Stomach (tissue), 4 donors: ENCODE data around the gene TBPL2.

Experiments used
- CTCF ChIP-seq, 7 experiments: fragments of 450-650 bp in 4 of 7; fragments of 200-600 bp in 3 of 7; sonication (generic) in 3 of 7; IDR thresholded peaks; one replicate each; pipeline ENCODE4 v1.5.1; 2016 to 2019; ENCODE audit warnings: antibody characterized with exemption in 7 of 7, control low read depth in 2 of 7, mild to moderate bottlenecking in 1 of 7
- POLR2AphosphoS5 ChIP-seq, 3 donors: sonication (generic); formaldehyde crosslinking; IDR thresholded peaks; one replicate each; pipeline ENCODE4 v1.6.1; 2016; ENCODE audit warnings: antibody characterized with exemption in 3 of 3

GRCh38 chr14:55381040-55381439, 59.4 kb downstream of the TBPL2 start:
- no peak for TF ChIP-seq CTCF (IDR thresholded peaks at IDR 0.05)
- TF ChIP-seq POLR2AphosphoS5 (IDR thresholded peaks at IDR 0.05) = no peak
